HG03575 (cell line): Measurements from ENCODE around the gene DNTT.

ENCODE experiments used
- ATAC-seq: cut with Tn5 transposase; IDR thresholded peaks from one replicate; pipeline ENCODE4 v1.9.1; 2021; ENCODE audit not compliant: unreplicated experiment, insufficient number of reproducible peaks, low FRiP score; ENCODE audit errors: extremely low read depth

Gene DNTT

DNA sequence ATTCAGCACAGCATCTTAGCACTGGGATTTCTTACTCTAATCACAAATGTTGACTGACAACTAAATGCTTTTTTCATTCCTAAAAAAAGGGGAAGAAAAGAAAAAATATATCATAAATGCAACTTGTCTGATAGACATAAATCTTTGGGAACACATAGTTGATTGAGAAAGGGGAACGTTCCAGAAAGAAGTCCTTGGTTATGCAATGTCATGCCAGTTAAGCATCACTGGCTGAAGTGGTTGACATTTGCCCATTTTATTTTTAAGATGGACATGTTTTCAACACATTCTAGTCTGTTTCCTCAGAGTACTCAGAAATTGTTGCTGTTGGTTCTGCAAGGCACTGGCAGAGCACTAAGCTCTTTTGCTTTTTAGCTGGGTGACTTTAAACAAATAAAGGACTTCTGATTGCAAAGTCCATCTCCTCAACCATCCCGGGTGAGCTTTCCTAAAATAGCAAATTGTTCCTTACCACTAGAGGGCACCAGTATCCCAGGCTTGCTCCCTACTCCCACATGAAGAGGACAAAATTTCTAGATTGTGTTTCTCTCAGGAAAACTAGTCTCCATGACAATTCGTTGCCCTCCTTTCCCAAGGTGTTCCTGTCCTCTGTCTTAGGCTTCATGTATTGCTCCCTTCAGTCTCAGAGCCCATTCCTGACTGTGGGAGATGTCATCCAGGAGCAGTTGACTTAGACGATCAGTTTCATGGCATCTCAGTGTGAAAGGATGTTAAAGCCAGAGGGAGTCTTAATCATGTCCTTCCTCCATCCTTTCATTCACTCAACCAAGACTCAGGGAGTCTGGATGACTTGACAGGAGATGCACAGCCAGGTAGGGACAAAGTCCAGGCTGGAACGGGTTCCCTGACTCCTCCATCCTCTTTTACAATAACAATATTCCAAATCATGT lies 30.6 kb downstream of the DNTT start:
- ATAC-seq: no peak

DNA sequence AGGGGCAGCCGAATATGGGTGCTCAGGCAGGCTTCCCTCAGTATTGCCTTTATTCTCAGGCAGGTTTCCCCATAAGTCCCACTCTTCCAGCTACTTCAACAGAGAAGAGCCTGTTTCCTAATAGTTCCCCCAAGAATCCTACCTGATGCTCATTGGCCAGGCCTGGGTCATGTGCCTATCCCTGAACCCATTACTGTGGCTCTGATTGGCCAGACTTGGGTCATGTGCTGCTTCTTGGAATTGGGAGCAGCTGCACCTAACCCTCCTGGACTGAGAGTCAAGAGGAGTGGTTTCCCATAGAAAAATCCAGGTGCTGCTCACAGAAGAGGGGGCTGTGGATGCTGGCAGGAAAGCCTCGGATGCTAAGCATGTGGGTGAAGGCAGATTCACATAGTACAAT lies 32.9 kb downstream of the DNTT start:
- no peak for ATAC-seq

DNA sequence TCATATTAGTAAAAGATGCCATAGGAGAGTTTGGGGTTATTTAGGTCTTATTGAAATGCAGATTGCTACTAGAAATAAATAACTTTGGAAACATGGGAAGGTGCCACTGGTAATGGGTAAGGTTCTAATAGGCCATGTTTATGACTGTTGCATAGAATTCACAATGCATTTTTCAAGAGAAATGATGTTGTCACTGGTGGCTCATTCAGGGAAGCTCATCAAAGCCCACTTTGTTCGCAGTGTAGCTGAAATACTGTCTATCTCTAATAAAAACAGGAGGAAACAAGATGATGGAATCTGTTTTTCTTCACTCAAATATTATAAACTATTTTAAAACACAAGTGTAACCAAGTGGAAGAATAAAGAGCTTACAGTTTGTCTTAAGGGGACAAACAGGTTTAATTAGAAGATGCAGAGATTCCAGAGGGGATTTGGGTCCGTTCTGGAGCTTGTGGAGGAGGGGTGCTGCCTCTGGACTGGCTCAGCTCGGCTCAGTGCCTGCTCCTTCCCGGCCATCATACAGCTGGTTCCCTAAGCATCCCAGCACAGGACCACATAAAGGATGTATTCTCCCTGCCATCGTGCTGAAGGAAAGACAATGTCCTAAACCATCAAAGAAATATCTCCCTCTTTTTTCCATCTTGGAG lies 34.2 kb downstream of the DNTT start:
- ATAC-seq: no peak

GRCh38 chr10:96339383-96339782 lies 35.1 kb downstream of the DNTT start:
- no peak for ATAC-seq

DNA sequence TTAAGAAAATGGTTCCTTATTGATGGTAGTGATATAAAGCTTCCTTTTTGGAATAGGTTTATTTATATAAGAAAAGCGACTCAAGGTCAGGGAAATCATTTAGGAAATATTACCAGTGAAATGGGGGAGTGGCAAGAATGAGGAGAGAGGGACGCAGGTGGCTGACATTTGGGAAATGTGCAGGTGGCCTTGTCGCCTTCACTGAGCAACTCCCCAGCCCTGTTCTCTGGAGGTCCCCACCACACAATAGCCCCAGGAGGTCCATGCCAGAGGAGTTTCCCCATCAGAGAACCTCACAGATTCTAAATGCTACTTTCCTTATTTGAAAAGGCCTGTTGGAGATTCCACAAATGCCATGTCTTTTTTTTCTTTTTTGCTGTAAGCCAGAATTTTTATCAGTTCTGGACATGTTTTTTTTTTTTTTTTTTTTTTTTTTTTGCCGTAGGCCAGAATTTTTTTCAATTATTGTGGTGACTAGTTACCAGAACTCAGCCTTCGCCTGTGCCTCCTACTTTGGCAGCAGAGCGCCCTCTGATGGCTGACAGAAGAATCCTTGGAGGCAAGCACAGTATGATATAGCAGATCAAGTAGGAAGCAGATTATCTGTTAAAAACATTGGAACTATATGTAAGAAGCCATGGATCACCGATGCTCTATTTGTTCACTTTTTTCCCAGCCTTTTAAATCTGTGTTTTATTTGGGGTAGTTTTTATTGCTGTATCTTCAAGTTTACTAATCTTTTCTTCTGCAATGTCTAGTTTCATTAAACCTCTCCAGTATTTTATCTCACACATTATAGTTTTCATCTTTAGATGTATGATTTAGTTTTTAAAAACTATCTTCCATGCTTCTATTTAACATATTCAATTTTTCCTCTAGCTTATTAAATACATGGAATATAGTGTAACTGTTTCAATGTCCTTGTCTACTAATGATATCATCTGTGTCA lies 36.0 kb downstream of the DNTT start:
- ATAC-seq: no peak

GRCh38 chr10:96341219-96342182 lies 37.3 kb downstream of the DNTT start:
- no peak for ATAC-seq

DNA sequence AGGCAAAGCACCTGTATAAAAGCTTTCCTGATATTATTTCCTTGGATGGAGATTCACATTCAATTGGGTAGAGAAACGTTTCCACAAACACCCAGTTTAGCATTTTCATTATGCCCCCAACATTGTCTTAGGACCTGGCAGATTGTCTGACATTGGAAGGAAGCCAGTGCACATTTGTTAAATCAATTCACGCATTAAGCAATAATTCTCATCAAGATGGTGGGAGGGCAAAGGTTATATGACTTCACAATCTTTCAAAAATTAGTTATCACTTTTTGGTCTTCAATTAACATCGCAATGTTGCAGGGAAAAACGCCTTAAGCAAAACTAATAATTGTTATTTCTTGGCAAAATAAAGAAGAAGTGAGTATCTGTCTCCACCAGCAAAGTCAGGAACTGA lies 38.2 kb downstream of the DNTT start:
- no peak for ATAC-seq

GRCh38 chr10:96344178-96344577 lies 39.9 kb downstream of the DNTT start:
- ATAC-seq: no peak

- ATAC-seq: no peak
Measured at GRCh38 chr10:96345222-96345621, 41.0 kb downstream of the DNTT start.

DNA sequence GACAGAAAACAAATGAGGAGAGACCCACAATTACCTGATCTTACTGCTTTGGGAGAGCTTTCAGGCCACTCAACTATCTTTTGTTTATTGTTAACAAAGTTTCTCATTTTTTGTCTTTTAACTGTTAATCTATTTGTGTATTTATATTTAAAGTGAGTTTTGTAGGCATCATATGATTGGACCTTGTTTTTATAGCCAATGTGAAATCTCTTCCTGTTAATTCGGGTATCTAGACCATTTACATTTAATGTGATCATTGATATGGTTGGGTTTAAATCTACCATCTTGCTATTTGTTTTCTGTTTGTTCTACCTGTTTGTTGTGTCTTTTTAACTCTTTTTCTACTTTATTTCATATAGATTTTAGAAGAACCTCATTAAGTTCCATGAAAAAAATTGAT lies 42.1 kb downstream of the DNTT start:
- no peak for ATAC-seq

GRCh38 chr10:96352027-96352426 lies 47.8 kb downstream of the DNTT start:
- ATAC-seq: no peak

GRCh38 chr10:96352582-96352981 lies 48.3 kb downstream of the DNTT start:
- no peak for ATAC-seq

DNA sequence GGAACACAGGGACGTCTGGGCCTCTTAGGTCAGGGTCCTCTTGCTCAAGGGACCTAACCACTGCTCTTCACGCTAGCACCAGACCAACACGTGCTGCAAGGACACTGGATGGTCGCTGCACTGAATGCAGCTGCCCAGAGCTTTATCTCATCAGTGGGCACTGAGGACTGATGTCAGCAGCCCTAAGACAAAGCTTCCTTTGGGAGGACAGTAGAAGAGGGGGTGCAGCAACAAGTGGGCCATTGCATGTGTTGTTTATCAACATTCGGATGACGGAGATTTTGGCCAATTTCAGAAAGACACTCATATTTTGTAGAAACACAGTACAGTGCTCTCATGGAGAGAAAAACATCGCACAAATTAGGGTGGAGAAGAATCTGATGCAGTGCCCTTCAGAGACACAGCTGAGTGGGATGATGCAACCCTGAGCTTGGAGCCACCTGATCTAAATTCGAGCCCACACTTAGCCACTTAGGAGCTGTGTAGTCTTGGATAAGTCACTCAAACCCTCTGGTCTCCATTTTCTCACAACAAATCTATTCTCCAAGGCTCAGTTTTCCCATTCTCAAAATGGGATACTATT lies 52.9 kb downstream of the DNTT start:
- ATAC-seq: no peak

DNA sequence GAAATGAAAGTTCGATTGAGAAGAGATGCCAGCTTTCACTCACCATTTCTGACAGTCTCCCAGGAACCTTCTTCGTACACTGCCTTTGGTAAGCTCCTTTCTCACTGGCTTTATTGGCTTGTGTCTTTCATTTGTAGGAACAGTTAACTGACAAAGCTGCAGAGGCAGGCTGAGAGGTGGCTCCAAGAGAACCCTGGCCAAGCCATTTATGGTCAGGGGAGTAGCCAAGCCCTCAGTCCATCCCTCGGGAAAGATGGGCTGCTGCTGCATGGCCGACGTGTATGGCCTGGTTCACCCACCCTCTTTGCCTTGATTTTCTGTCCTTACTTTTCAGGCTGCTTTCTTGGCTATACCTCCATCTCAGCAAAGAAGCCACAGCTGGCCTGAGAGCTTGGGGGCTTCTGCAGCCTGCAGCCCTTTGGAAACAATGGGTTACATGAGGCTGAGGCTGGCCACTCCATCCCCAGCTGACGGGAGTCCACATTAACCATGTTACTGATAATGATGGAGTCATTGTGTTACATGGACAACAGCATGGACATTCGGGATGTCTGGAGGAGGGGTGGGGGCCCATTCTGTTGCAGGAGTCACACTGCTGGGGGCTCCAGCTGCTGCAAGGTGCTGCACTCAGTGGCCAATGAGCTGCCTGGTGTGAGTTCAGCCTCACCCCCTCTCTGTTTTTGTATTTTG lies 54.8 kb downstream of the DNTT start, which contains the start of gene OPALIN:
TSS of gene OPALIN (minus strand) at position 152 of the 690 bp plus-strand sequence. CDS start at position 46, 106 bp downstream.
- no peak for ATAC-seq

GRCh38 chr10:96359616-96360015 lies 55.4 kb downstream of the DNTT start:
- ATAC-seq: no peak

- ATAC-seq: no peak
Measured at GRCh38 chr10:96360331-96360730, 56.1 kb downstream of the DNTT start.

DNA sequence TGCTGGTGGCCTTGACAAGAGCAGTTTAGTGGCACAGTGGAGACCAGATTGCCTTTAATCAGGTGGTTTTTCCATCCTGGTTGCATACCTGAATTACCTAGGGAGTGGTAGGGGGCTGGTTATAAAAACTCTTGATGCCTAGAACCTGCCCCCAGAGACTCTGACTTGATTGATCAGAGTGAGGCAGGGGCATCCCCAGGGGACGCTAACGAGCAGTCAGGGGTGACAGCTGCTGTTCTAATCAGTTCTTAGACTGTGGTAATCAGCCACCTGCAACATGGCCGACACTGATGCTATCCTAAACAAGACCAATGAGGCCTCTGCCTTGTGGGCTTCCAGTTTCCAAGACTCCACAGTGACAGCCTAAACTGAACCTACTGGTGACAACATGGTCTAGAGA lies 56.5 kb downstream of the DNTT start:
- ATAC-seq: no peak
